ENCODE results near the gene CFAP70.

The CFAP70 gene

DNA sequence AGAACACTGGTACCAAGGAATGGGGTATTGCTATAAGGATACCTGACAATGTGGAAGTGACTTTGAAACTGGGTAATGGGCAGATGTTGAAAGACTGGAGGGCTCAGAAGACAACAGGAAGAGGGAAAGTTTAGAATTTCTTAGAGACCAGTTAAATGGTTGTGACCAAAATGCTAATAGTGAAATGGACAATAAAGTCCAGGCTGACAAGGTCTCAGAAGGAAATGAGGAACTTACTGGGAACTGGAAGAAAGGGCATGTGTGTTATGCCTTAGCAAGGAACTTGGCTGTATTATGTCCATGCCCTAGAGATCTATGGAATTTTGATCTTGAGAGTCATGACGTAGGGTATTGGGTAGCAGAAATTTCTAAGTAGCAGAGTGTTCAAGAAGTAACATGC is 152.8 kb downstream of the CFAP70 start:
- Histone ChIP-seq H3K36me3 (ENCODE audit: insufficient read depth, low read length) (peaks cover under 1% of the 10 kb centered on the region; the same call in 1 of the 2 replicates), H3K9me3 (ENCODE audit: control insufficient read depth, insufficient read depth, low read length) (peaks cover 13% of the 10 kb centered on the region), H3K9ac (ENCODE audit: low read depth, low read length) (no peak overlapping the region), H3K4me1 (ENCODE audit: insufficient read depth, low read length) (no peaks in the 10 kb centered on the region)

DNA sequence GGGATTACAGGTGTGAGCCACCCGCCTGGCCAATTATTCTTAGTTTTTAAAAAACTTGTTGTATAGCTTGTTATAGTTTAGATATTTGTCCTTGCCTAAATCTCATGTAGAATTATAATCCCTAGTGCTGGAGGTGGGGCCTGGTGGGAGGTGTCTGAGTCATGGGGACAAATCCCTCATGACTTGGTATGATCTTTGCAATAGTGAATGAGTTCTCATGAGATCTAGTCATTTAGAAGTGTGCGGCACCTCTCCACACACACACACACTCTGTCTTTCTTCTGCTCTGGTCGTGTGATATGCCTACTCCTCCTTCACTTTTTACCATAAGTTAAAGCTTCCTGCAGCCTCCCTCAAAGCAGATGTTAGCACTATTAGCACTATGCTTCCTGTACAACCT is 153.6 kb downstream of the CFAP70 start:
- Histone ChIP-seq H3K4me1 (ENCODE audit: insufficient read depth, low read length) (no peaks in the 10 kb centered on the region), H3K36me3 (ENCODE audit: insufficient read depth, low read length) (no peaks in the 10 kb centered on the region), H3K9ac (ENCODE audit: low read depth, low read length) (no peak overlapping the region), H3K9me3 (ENCODE audit: control insufficient read depth, insufficient read depth, low read length) (peaks cover 13% of the 10 kb centered on the region)

Data from ES-I3 (cell line).